22Rv1 (cell line): Measurements from ENCODE around the gene WDR38.

Experiments
- H3K27ac ChIP-seq: fragments of 450-650 bp; 2 replicates; pipeline ENCODE4 v1.5.1; 2017
- ZFX ChIP-seq: fragments of 450-650 bp; IDR thresholded peaks from 2 replicates; pipeline ENCODE4 v1.6.1; 2017; ENCODE audit warnings: antibody characterized with exemption, borderline replicate concordance
- TF ChIP-seq, protein P1 (sequence below): fragments of 450-650 bp; IDR thresholded peaks from 2 replicates; pipeline ENCODE4 v1.5.1; 2017; ENCODE audit warnings: mild to moderate bottlenecking

WDR38 gene

DNA sequence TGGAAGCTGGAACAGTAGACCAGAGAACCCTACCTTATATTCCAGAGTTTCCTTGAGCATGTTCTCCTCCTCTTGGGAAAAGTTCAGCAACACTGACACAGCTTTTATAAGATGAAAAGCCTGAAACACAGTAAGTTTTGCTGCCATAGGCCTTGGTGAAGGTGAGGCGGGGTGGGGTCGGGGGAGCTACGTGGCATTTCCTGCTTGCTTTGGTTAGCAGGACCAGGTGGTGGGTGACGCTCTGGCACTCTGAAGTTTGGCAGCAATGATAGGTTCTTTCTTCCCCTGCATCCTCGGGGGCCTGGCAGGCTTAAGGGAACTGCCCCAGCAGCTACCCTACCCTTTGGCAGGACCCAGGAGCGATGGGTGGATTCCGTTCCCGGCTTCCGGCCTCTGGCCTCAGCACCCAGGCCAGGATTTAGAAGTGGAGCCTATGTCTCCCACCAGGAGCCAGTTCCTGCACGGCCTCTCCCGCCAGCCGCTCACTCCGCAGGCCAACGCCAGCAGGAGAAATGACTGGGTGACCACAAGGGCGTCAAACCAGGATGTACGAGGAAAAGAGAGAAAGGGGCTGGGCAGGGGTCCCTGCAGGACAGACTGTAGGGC, 28.0 kb downstream of the WDR38 start:
- H3K27ac ChIP-seq, result no peak overlapping the region
- TF ChIP-seq, protein P1, sequence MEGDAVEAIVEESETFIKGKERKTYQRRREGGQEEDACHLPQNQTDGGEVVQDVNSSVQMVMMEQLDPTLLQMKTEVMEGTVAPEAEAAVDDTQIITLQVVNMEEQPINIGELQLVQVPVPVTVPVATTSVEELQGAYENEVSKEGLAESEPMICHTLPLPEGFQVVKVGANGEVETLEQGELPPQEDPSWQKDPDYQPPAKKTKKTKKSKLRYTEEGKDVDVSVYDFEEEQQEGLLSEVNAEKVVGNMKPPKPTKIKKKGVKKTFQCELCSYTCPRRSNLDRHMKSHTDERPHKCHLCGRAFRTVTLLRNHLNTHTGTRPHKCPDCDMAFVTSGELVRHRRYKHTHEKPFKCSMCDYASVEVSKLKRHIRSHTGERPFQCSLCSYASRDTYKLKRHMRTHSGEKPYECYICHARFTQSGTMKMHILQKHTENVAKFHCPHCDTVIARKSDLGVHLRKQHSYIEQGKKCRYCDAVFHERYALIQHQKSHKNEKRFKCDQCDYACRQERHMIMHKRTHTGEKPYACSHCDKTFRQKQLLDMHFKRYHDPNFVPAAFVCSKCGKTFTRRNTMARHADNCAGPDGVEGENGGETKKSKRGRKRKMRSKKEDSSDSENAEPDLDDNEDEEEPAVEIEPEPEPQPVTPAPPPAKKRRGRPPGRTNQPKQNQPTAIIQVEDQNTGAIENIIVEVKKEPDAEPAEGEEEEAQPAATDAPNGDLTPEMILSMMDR, result no peak
- no peak for TF ChIP-seq ZFX

DNA sequence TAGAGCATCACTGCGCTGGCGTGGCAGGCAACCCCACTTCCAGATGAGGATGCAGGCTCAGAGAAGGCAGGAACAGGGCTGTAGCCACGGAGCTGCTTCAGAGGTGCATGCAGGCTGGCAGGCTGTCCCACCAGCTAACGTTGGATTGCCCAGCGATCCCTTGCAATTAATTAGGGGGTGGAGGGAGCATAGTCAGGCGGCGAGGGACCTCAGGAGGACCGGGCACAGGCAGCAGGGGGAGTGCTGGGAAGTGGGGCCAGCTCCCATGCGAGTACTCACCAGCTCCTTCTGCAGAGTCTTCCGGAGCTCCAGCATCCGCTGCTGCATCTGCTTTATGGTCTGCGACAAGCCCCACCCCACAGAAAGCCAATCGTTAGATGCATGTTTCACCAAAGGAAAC, 29.0 kb downstream of the WDR38 start:
- no peak for TF ChIP-seq ZFX
- TF ChIP-seq, protein P1, result no peak
- H3K27ac ChIP-seq, result no peak overlapping the region

DNA sequence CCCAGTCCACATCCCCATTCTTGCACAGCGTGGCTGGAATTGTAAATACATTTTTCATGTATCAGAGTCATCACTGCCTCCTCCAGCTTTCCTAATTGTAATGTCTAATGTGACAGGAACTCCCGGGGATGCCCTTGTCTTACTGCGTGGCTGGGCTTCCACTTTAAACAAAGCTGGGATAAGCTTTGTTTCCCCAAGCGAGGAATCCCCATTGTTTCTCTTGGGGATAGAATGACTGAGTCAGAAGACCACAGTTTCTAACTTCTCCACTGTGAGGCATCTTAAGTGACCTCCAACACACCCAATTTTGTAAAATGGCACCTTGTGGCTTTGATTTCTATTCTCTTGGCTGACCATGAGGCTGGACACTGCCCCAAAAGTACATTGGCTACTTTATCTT, 31.1 kb downstream of the WDR38 start:
- TF ChIP-seq, protein P1, result no peak
- TF ChIP-seq ZFX, result no peak
- H3K27ac ChIP-seq, result no peak overlapping the region

DNA sequence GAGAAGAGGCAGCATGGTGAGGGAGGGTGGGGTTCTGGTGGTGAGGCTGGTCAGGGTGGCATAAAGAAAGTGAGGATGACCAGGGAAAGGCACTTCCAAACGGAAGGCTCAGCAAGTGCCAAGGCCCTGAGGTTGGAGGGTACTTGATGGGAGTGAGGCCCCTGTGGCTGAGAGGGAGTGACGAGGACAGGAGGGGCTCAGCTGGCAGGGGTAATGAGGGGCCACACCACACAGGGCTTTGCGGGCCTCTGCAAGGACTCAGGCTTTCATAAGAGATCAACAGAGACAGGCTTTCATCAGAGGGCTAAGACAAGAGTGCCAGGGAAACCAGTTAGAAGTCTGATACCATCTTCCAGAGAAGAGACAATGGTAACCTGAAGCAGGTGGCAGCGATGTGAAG, 32.3 kb downstream of the WDR38 start:
- no peak overlapping the region for H3K27ac ChIP-seq
- TF ChIP-seq, protein P1, result no peak
- TF ChIP-seq ZFX, result no peak

DNA sequence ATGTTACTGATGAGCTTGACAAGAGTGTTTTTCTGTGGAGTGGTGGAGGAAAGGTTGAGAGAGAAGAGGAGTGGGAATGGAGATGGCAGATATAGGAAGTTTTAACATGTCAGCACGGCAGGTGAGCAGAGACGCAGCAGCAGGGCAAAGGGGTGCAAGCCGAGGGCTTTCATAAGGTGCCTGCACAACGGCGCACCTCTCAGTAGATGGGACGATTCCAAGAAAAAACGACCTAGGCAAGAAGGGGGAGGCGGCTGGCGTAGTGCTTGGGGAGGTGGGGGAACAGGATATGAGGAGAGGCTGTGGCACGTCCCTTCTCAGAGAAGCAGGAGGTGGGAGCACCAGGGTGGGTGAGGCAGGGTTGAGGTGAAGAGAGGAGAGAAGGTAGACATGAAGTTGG, 33.2 kb downstream of the WDR38 start:
- no peak for TF ChIP-seq ZFX
- TF ChIP-seq, protein P1, result no peak
- no peak overlapping the region for H3K27ac ChIP-seq

DNA sequence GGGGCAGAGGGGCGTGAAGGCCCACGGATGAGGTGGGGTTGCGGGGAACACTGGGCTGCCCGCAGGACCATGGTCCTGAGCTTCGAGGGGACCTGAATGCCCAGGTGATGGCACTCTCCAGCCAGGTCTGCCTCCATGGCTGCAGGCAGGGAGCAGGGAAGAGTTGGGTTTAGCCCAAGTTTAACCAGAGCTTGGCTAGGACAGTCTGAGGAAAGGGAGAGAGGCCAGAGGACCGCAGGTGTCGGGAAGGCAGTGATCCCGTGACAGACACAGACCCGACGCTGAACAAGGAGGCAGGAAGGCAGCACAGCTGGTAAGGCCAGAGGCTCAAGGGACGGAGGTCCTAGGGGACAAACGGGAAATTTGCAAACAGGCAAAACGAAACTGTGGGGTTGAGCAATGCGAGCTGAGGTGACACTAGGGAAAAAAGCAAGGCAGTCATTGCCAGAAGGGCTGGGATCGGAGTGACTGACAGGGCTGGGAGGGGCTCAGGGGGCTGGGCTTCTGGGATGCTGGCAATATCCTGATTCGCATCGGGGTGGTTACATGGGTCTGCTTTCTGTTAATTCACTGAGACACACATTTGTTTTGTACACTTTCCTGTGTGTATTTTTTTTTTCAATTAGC, 33.7 kb downstream of the WDR38 start:
- no peak overlapping the region for H3K27ac ChIP-seq
- TF ChIP-seq ZFX, result no peak
- TF ChIP-seq, protein P1, result no peak

DNA sequence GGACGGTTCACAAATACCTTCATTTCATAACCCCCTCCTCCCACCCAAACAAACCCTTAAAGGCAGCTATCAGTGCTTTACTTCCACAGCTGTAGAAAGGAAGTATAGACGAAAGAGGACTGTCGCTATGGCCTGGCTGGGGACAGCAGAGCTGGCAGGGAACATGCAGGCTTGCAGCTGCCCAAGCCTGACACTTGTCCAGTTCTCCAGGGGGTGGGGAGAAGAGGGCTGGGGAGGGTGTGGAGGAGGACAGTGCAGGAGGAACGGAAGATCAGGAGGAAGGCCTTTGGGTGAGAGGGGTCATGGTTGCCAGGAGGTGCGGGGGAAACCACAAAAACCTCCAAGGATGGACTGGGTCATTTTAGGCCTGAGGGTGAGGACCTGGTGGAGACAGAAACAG, 34.6 kb downstream of the WDR38 start:
- TF ChIP-seq, protein P1, result no peak
- no peak for TF ChIP-seq ZFX
- H3K27ac ChIP-seq, result no peak overlapping the region
